HCT116 (cell line): ENCODE data around the gene PHACTR1.

Source experiments
- EZH2 ChIP-seq: fragments of 200-600 bp; sonication (generic); IDR thresholded peaks from 2 replicates; pipeline ENCODE4 v1.6.1; 2017; ENCODE audit warnings: antibody characterized with exemption, mixed run types
- EZH2phosphoT487 ChIP-seq: fragments of 200-600 bp; IDR thresholded peaks from 2 replicates; pipeline ENCODE4 v1.6.1; 2018; ENCODE audit warnings: antibody characterized with exemption, borderline replicate concordance
- POLR2A ChIP-seq: IDR thresholded peaks from 2 replicates; pipeline ENCODE4 v1.7.0; 2011; ENCODE audit warnings: borderline replicate concordance; ENCODE audit not compliant: insufficient read depth, insufficient read length; ENCODE audit errors: extremely low read depth
- POLR2AphosphoS5 ChIP-seq: IDR thresholded peaks from 2 replicates; pipeline ENCODE4 v1.6.1; 2011; ENCODE audit warnings: mild to moderate bottlenecking, low read depth, low read length, moderate library complexity
- SP1 ChIP-seq: IDR thresholded peaks from 2 replicates; pipeline ENCODE4 v1.6.1; 2012; ENCODE audit warnings: low read depth
- YY1 ChIP-seq: IDR thresholded peaks from 2 replicates; pipeline ENCODE4 v1.6.1; 2011; ENCODE audit warnings: low read length, low read depth, moderate library complexity, mild to moderate bottlenecking; ENCODE audit not compliant: insufficient replicate concordance; ENCODE audit errors: extremely low read depth
- TF ChIP-seq, protein P1 (sequence below), 3 experiments: fragments of 200-600 bp in 1 of 3; sonication (generic) in 1 of 3; IDR thresholded peaks in 2 of 3; conservative IDR thresholded peaks in 1 of 3; 2 replicates each; pipeline ENCODE4 v1.5.1; 2012 to 2017; ENCODE audit warnings: low read depth in 2 of 3, low read length in 2 of 3, antibody characterized with exemption in 1 of 3, borderline replicate concordance in 1 of 3, control low read depth in 1 of 3, mild to moderate bottlenecking in 1 of 3, mixed read lengths in 1 of 3, mixed run types in 1 of 3, moderate library complexity in 1 of 3; ENCODE audit not compliant: insufficient read depth in 1 of 3
- TF ChIP-seq, protein P2 (sequence below): IDR thresholded peaks from 2 replicates; pipeline ENCODE4 v1.6.1; 2012; ENCODE audit warnings: low read depth
- TF ChIP-seq, protein P3 (sequence below): IDR thresholded peaks from 2 replicates; pipeline ENCODE4 v1.6.1; 2012

DNA sequence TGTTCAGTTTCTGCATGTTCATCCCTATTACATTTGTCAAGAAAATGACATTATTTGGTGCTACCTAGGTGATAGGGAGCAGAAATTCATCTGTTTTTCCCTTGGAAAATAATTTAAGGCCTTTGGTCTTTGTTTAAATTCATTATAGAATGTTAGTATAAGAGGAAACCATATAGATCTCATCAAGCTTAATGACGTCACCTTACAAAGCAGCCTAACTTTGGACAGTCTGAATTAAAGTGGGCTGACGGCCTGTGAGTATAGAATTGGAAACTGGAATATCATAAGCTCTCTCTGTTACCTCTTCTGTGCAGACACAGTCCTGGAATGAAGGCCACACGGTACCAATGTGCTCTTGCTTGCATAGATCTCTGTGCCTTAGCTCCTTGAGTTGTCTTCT is 503.7 kb downstream of the PHACTR1 start:
- TF ChIP-seq YY1 (no peak), POLR2A (no peak), POLR2AphosphoS5 (no peak), SP1 (no peak), EZH2phosphoT487 (no peak), EZH2 (no peak)
- TF ChIP-seq, protein P1, sequence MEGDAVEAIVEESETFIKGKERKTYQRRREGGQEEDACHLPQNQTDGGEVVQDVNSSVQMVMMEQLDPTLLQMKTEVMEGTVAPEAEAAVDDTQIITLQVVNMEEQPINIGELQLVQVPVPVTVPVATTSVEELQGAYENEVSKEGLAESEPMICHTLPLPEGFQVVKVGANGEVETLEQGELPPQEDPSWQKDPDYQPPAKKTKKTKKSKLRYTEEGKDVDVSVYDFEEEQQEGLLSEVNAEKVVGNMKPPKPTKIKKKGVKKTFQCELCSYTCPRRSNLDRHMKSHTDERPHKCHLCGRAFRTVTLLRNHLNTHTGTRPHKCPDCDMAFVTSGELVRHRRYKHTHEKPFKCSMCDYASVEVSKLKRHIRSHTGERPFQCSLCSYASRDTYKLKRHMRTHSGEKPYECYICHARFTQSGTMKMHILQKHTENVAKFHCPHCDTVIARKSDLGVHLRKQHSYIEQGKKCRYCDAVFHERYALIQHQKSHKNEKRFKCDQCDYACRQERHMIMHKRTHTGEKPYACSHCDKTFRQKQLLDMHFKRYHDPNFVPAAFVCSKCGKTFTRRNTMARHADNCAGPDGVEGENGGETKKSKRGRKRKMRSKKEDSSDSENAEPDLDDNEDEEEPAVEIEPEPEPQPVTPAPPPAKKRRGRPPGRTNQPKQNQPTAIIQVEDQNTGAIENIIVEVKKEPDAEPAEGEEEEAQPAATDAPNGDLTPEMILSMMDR (IDR thresholded peaks at IDR 0.05 in 2 of 3, conservative IDR thresholded peaks at IDR 0.05 in 1 of 3; ENCODE audit: borderline replicate concordance in 1 of 3, insufficient read depth in 1 of 3, low read depth in 2 of 3, low read length in 2 of 3), result no peak
- TF ChIP-seq, protein P2, sequence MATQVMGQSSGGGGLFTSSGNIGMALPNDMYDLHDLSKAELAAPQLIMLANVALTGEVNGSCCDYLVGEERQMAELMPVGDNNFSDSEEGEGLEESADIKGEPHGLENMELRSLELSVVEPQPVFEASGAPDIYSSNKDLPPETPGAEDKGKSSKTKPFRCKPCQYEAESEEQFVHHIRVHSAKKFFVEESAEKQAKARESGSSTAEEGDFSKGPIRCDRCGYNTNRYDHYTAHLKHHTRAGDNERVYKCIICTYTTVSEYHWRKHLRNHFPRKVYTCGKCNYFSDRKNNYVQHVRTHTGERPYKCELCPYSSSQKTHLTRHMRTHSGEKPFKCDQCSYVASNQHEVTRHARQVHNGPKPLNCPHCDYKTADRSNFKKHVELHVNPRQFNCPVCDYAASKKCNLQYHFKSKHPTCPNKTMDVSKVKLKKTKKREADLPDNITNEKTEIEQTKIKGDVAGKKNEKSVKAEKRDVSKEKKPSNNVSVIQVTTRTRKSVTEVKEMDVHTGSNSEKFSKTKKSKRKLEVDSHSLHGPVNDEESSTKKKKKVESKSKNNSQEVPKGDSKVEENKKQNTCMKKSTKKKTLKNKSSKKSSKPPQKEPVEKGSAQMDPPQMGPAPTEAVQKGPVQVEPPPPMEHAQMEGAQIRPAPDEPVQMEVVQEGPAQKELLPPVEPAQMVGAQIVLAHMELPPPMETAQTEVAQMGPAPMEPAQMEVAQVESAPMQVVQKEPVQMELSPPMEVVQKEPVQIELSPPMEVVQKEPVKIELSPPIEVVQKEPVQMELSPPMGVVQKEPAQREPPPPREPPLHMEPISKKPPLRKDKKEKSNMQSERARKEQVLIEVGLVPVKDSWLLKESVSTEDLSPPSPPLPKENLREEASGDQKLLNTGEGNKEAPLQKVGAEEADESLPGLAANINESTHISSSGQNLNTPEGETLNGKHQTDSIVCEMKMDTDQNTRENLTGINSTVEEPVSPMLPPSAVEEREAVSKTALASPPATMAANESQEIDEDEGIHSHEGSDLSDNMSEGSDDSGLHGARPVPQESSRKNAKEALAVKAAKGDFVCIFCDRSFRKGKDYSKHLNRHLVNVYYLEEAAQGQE, result no peak
- TF ChIP-seq, protein P3, sequence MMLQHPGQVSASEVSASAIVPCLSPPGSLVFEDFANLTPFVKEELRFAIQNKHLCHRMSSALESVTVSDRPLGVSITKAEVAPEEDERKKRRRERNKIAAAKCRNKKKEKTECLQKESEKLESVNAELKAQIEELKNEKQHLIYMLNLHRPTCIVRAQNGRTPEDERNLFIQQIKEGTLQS, result no peak
